22Rv1 (cell line): ENCODE data around the gene SAMD8.

Experiments used
- H3K27ac ChIP-seq: fragments of 450-650 bp; 2 replicates; pipeline ENCODE4 v1.5.1; 2017
- CTCF ChIP-seq: fragments of 450-650 bp; IDR thresholded peaks from 2 replicates; pipeline ENCODE4 v1.5.1; 2017; ENCODE audit warnings: mild to moderate bottlenecking
- ZFX ChIP-seq: fragments of 450-650 bp; IDR thresholded peaks from 2 replicates; pipeline ENCODE4 v1.6.1; 2017; ENCODE audit warnings: antibody characterized with exemption, borderline replicate concordance

Gene SAMD8

GRCh38 chr10:75137533-75138438, 26.3 kb downstream of the SAMD8 start:
- no peak overlapping the region for H3K27ac ChIP-seq
- no peak for TF ChIP-seq ZFX
- no peak for TF ChIP-seq CTCF

- TF ChIP-seq ZFX (no peak), CTCF (no peak)
- no peak overlapping the region for H3K27ac ChIP-seq
Observed at GRCh38 chr10:75140246-75140645, 28.8 kb downstream of the SAMD8 start.

- no peak for TF ChIP-seq CTCF
- no peak for TF ChIP-seq ZFX
- H3K27ac ChIP-seq: no peak overlapping the region
Observed at GRCh38 chr10:75143353-75143752, 31.9 kb downstream of the SAMD8 start.

- no peak overlapping the region for H3K27ac ChIP-seq
- TF ChIP-seq CTCF: no peak
- TF ChIP-seq ZFX: no peak
Observed at GRCh38 chr10:75145590-75145989, 34.1 kb downstream of the SAMD8 start.

- no peak overlapping the region for H3K27ac ChIP-seq
- TF ChIP-seq CTCF: no peak
- TF ChIP-seq ZFX: no peak
Observed at GRCh38 chr10:75146780-75147179, 35.3 kb downstream of the SAMD8 start.

- TF ChIP-seq ZFX (no peak), CTCF (no peak)
- no peak overlapping the region for H3K27ac ChIP-seq
Observed at GRCh38 chr10:75150656-75151055, 39.2 kb downstream of the SAMD8 start.

GRCh38 chr10:75159519-75159918, 48.1 kb downstream of the SAMD8 start:
- no peak for TF ChIP-seq CTCF
- TF ChIP-seq ZFX: no peak
- no peak overlapping the region for H3K27ac ChIP-seq
